Chondrocyte (in vitro differentiated cells): ENCODE results near the gene TMEM30A. TPM values are rescaled to one million over a fixed set of nuclear protein-coding genes. Genes with fewer than 3 reads are reported as not detected.

Source experiments
- DNase-seq: peaks from one replicate; pipeline ENCODE4 v3.0.0; 2021; ENCODE audit warnings: mixed read lengths, low spot score
- H3K27ac Mint-ChIP-seq: one replicate; pipeline ENCODE4 v1.8.0; 2021; ENCODE audit warnings: mild to moderate bottlenecking, moderate library complexity, mixed read lengths; ENCODE audit not compliant: unreplicated experiment
- H3K27me3 Mint-ChIP-seq: 2 replicates; pipeline ENCODE4 v1.8.0; 2021; ENCODE audit warnings: low read depth, mixed read lengths
- H3K36me3 Mint-ChIP-seq: 2 replicates; pipeline ENCODE4 v1.8.0; 2021; ENCODE audit warnings: low read depth, mixed read lengths
- H3K4me1 Mint-ChIP-seq: 2 replicates; pipeline ENCODE4 v1.8.0; 2021; ENCODE audit warnings: low read depth, mild to moderate bottlenecking, mixed read lengths
- H3K4me3 Mint-ChIP-seq: one replicate; pipeline ENCODE4 v1.8.0; 2021; ENCODE audit warnings: mild to moderate bottlenecking, moderate library complexity, mixed read lengths; ENCODE audit not compliant: unreplicated experiment
- H3K9me3 Mint-ChIP-seq: 2 replicates; pipeline ENCODE4 v1.8.0; 2021; ENCODE audit warnings: low read depth, mixed read lengths
- CTCF ChIP-seq: fragments of 200-600 bp; sonication (generic); IDR thresholded peaks from 2 replicates; pipeline ENCODE4 v1.5.0; 2021; ENCODE audit warnings: antibody characterized with exemption, mild to moderate bottlenecking, moderate library complexity
- total RNA-seq: library from RNA; stranded (reverse); gene quantifications from 3 replicates; pipeline ENCODE4 v1.2.1, GENCODE V29; 2021

The TMEM30A gene
- total RNA-seq, 1 donor from 2014 or later = 146 TPM

- no peak for DNase-seq
- peak overlapping the region; percentile 99 for H3K27ac Mint-ChIP-seq
- TF ChIP-seq CTCF = no peak
- H3K36me3 Mint-ChIP-seq = peaks cover 29% of the 10 kb centered on the region
- peak overlapping the region; percentile 95 for H3K4me3 Mint-ChIP-seq
- no peaks in the 10 kb centered on the region for H3K9me3 Mint-ChIP-seq
- H3K4me1 Mint-ChIP-seq = peaks cover 66% of the 10 kb centered on the region
- no peaks in the 10 kb centered on the region for H3K27me3 Mint-ChIP-seq
Observed at GRCh38 chr6:75203721-75204120, 80.9 kb downstream of the TMEM30A start.

Other genes starting within 250 kb of the TMEM30A start
- 1,995 to 2,753 TPM (median 2,073 TPM) in 3 replicates for gene COL12A1, start 78.7 kb downstream of the TMEM30A start, total RNA-seq
- gene COX7A2, start 41.0 kb downstream of the TMEM30A start, total RNA-seq = 302 to 311 TPM (median 303 TPM) in 3 replicates
- 0.51 to 7.1 TPM (median 7.0 TPM) in 3 replicates for gene FILIP1, start 209.0 kb upstream of the TMEM30A start, total RNA-seq